Endothelial cell of umbilical vein (primary cell): ENCODE data around the gene STXBP5L. TPM values are rescaled to one million over a fixed set of nuclear protein-coding genes. Genes with fewer than 3 reads are reported as not detected.

Source experiments
- BruUV-seq: library from RNA; stranded (reverse); fragments of 400-500 nt; replicated peaks from 2 replicates; lab custom pipeline; 2021; lab: Mats Ljungman, UMichigan
- CTCF ChIA-PET: fragments of 300-600, 350-600 bp; sonication (Branson Sonifier 250); formaldehyde crosslinking; loops from one replicate; lab custom pipeline; 2021; ENCODE audit warnings: antibody characterized with exemption, inconsistent platforms; lab: Charles Lee
- POLR2A ChIA-PET: fragments of 300-600, 350-600 bp; sonication (Branson Sonifier 250); formaldehyde crosslinking; loops from one replicate; lab custom pipeline; 2021; ENCODE audit warnings: antibody characterized with exemption, inconsistent platforms; lab: Charles Lee
- DNase-seq: peaks from one replicate; pipeline ENCODE4 v3.0.0-alpha.2; 2011; ENCODE audit warnings: low read depth, low spot score
- FAIRE-seq: peaks from 2 replicates; lab custom pipeline; 2011; peaks lifted over from hg19 to GRCh38; lab: Jason Lieb, UNC
- H2AFZ ChIP-seq: 2 replicates; pipeline ENCODE4 v1.6.0; 2012; ENCODE audit warnings: low read depth, low read length, control low read depth, inconsistent platforms
- H3K27ac ChIP-seq: 2 replicates; pipeline ENCODE4 v1.5.1; 2011; ENCODE audit warnings: low read depth, mild to moderate bottlenecking, control low read depth, low read length, moderate library complexity; ENCODE audit not compliant: insufficient read depth
- H3K27me3 ChIP-seq, 2 experiments: 2 replicates each; pipeline versions ENCODE4 v1.6.0 to v1.6.1; 2011; ENCODE audit warnings: low read length in 2 of 2, mixed read lengths in 1 of 2; ENCODE audit not compliant: control insufficient read depth in 2 of 2, insufficient read depth in 2 of 2
- H3K36me3 ChIP-seq, 2 experiments: 2 replicates in 1 of 2; 3 replicates in 1 of 2; pipeline ENCODE4 v1.5.1; 2011; ENCODE audit warnings: low read length in 2 of 2, mild to moderate bottlenecking in 1 of 2, moderate library complexity in 1 of 2; ENCODE audit not compliant: control insufficient read depth in 2 of 2, insufficient read depth in 2 of 2; ENCODE audit errors: extremely low read depth in 1 of 2
- H3K4me1 ChIP-seq: 3 replicates; pipeline ENCODE4 v1.5.1; 2011; ENCODE audit warnings: mild to moderate bottlenecking, low read length; ENCODE audit not compliant: control insufficient read depth, insufficient read depth; ENCODE audit errors: extremely low read depth
- H3K4me2 ChIP-seq: 2 replicates; pipeline ENCODE4 v1.6.1; 2011; ENCODE audit warnings: low read length, control low read depth, mixed read lengths; ENCODE audit not compliant: insufficient read depth
- H3K4me3 ChIP-seq, 3 experiments: fragments of 200-600 bp in 1 of 3; sonication (generic), shearing (Covaris generic) in 1 of 3; replicated peaks in 1 of 3; 2 replicates each; pipeline ENCODE4 v1.5.1; 2011 to 2016; ENCODE audit warnings: control low read depth in 3 of 3, low read length in 3 of 3, mild to moderate bottlenecking in 2 of 3, inconsistent platforms in 1 of 3, low read depth in 1 of 3, moderate library complexity in 1 of 3; ENCODE audit not compliant: insufficient read depth in 1 of 3
- H3K79me2 ChIP-seq: 2 replicates; pipeline ENCODE4 v1.6.0; 2012; ENCODE audit warnings: low read length, inconsistent platforms; ENCODE audit not compliant: control insufficient read depth, insufficient read depth
- H3K9ac ChIP-seq: replicated peaks from 2 replicates; pipeline ENCODE3; 2011; ENCODE audit warnings: low read length, control low read depth; ENCODE audit not compliant: insufficient read depth; ENCODE audit errors: extremely low read depth
- H3K9me1 ChIP-seq: replicated peaks from 3 replicates; pipeline ENCODE4 v1.6.0; 2011; ENCODE audit warnings: mild to moderate bottlenecking, low read length; ENCODE audit not compliant: control insufficient read depth, insufficient read depth; ENCODE audit errors: extremely low read depth
- H3K9me3 ChIP-seq: replicated peaks from 2 replicates; pipeline ENCODE4 v1.5.1; 2012; ENCODE audit warnings: low read length, inconsistent platforms; ENCODE audit not compliant: control insufficient read depth, insufficient read depth
- H4K20me1 ChIP-seq: replicated peaks from 2 replicates; pipeline ENCODE3; 2011; ENCODE audit warnings: mild to moderate bottlenecking, low read length; ENCODE audit not compliant: control insufficient read depth, insufficient read depth; ENCODE audit errors: extremely low read depth
- CTCF ChIP-seq, 2 donors: IDR thresholded peaks; 1 replicate in 1 of 2; 2 replicates in 1 of 2; pipeline ENCODE4 v1.5.1; 2011; ENCODE audit warnings: low read length in 2 of 2, mild to moderate bottlenecking in 2 of 2, moderate library complexity in 2 of 2, control low read depth in 1 of 2, inconsistent platforms in 1 of 2, low read depth in 1 of 2; ENCODE audit not compliant: insufficient read depth in 1 of 2; ENCODE audit errors: extremely low read depth in 1 of 2
- EZH2 ChIP-seq: IDR thresholded peaks from 2 replicates; pipeline ENCODE4 v1.6.1; 2012; ENCODE audit warnings: borderline replicate concordance, low read depth, mild to moderate bottlenecking, moderate library complexity, low read length, inconsistent platforms; ENCODE audit not compliant: severe bottlenecking
- FOS ChIP-seq: IDR thresholded peaks from 2 replicates; pipeline ENCODE4 v1.6.1; 2011; ENCODE audit warnings: mild to moderate bottlenecking, low read length, moderate library complexity, borderline replicate concordance; ENCODE audit not compliant: insufficient read depth
- GATA2 ChIP-seq: IDR thresholded peaks from 2 replicates; pipeline ENCODE4 v1.7.0; 2011; ENCODE audit warnings: low read depth, mild to moderate bottlenecking, moderate library complexity, mixed read lengths, low read length; ENCODE audit not compliant: insufficient read length, insufficient read depth
- JUN ChIP-seq: IDR thresholded peaks from 2 replicates; pipeline ENCODE4 v1.6.1; 2011; ENCODE audit warnings: borderline replicate concordance, low read depth; ENCODE audit not compliant: insufficient read length, insufficient read depth
- MAX ChIP-seq: IDR thresholded peaks from 2 replicates; pipeline ENCODE4 v1.6.1; 2011; ENCODE audit not compliant: insufficient read depth, insufficient read length
- MYC ChIP-seq: IDR thresholded peaks from one replicate; pipeline ENCODE4 v1.6.1; 2011; ENCODE audit warnings: mild to moderate bottlenecking, low read depth, low read length
- POLR2A ChIP-seq: IDR thresholded peaks from 2 replicates; pipeline ENCODE4 v1.6.1; 2012; ENCODE audit warnings: low read depth, mild to moderate bottlenecking, control low read depth, low read length
- POLR2AphosphoS5 ChIP-seq: IDR thresholded peaks from 2 replicates; pipeline ENCODE4 v1.6.1; 2012; ENCODE audit warnings: low read depth, mild to moderate bottlenecking, control low read depth, low read length, moderate library complexity; ENCODE audit not compliant: insufficient read depth
- dilution Hi-C: fragments of 300-500 bp; cut with MboI; formaldehyde crosslinking; loops from one replicate; pipeline ENCODE4 v1.15.0; 2019; ENCODE audit warnings: low sequenced_read_pairs; ENCODE audit not compliant: extremely low pct_ligation_motif_present
- intact Hi-C: fragments of 100-400 bp; cut with micrococcal nuclease; formaldehyde crosslinking; loops from one replicate; pipeline ENCODE4 v1.10.0; 2022
- polyA plus RNA-seq, 4 experiments: library from polyadenylated mRNA; depleted of rRNA in 3 of 4; stranded (reverse) in 3 of 4; unstranded in 1 of 4; fragments of >200 nt; gene quantifications; 2 replicates each; pipeline versions ENCODE4 v1.2.1 to v1.2.3, GENCODE V29; 2011 to 2012; ENCODE audit warnings: missing spikeins in 1 of 4
- total RNA-seq: library from RNA; stranded (reverse); gene quantifications from 2 replicates; pipeline ENCODE4 v1.2.3, GENCODE V29; 2021

Gene STXBP5L
- total and polyA plus RNA-seq, 2 donors (not counting 3 experiments of a cell fraction or from before 2014, with no cell fraction given) = not detected

DNA sequence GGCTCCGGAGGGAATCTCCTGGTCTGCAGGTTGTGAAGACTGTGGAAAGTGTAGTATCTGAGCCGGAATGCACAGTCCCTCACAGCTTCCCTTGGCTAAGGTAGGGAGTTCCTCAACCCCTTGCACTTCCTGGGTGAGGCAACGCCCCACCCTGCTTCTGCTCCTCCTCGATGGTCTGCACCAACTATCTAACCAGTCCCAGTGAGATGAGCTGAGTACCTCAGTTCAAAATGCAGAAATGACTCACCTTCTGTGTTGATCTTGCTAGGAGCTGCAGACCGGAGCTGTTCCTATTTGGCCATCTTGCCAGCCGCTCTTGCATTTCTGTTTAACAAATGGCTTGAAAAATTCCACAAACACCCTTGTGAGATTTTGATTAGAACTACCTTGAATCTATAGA is 156.1 kb downstream of the STXBP5L start:
- Histone ChIP-seq H3K9me3 (no peaks in the 10 kb centered on the region), H3K4me1 (no peaks in the 10 kb centered on the region), H3K79me2 (no peaks in the 10 kb centered on the region), H2AFZ (no peak overlapping the region), H3K9me1 (no peaks in the 10 kb centered on the region), H3K4me3 (no peak overlapping the region), H3K27me3 (no peaks in the 10 kb centered on the region), H4K20me1 (no peaks in the 10 kb centered on the region), H3K9ac (no peak overlapping the region), H3K4me2 (no peak overlapping the region), H3K27ac (no peak overlapping the region), H3K36me3 (no peaks in the 10 kb centered on the region)
- intact Hi-C loops (no loop called here), dilution Hi-C loops (no loop called here)
- CTCF ChIA-PET = no interaction called here
- FAIRE-seq (no peak), DNase-seq (no peak)
- BruUV-seq = no TSS peak
- TF ChIP-seq POLR2AphosphoS5 (no peak), FOS (no peak), MAX (no peak), POLR2A (no peak), GATA2 (no peak), CTCF (IDR thresholded peaks at IDR 0.05; ENCODE audit: extremely low read depth in 1 of 2, insufficient read depth in 1 of 2, low read depth in 1 of 2, low read length in 2 of 2) (no peak), JUN (no peak), MYC (no peak), EZH2 (no peak)
- POLR2A ChIA-PET = no interaction called here
